HepG2 (cell line): ENCODE measurements around the gene ELF2. TPM values are rescaled to one million over a fixed set of nuclear protein-coding genes. Genes with fewer than 3 reads are reported as not detected.

Source experiments
- AHR ChIP-seq: IDR thresholded peaks from 2 replicates; pipeline ENCODE4 v1.6.1; 2018; ENCODE audit warnings: missing genetic modification reagents, missing compliant biosample characterization
- FOXA3 ChIP-seq: IDR thresholded peaks from 2 replicates; pipeline ENCODE4 v1.6.1; 2016; ENCODE audit warnings: missing genetic modification reagents, missing compliant biosample characterization
- JUNB ChIP-seq: sonication (generic); formaldehyde crosslinking; IDR thresholded peaks from 2 replicates; pipeline ENCODE4 v1.8.0; 2022; ENCODE audit warnings: missing genetic modification reagents, mild to moderate bottlenecking, borderline replicate concordance
- NFIB ChIP-seq: sonication (generic); formaldehyde crosslinking; IDR thresholded peaks from 2 replicates; pipeline ENCODE4 v1.9.0; 2021; ENCODE audit warnings: missing genetic modification reagents, mild to moderate bottlenecking, borderline replicate concordance
- NFKB2 ChIP-seq: sonication (generic); formaldehyde crosslinking; IDR thresholded peaks from 2 replicates; pipeline ENCODE4 v1.4.0; 2020; ENCODE audit warnings: missing genetic modification reagents, borderline replicate concordance
- PHF20 ChIP-seq: sonication (generic); formaldehyde crosslinking; IDR thresholded peaks from 2 replicates; pipeline ENCODE4 v1.5.0; 2020; ENCODE audit warnings: mild to moderate bottlenecking, missing genetic modification reagents
- RNF2 ChIP-seq: fragments of 450-650 bp; conservative IDR thresholded peaks from 2 replicates; pipeline ENCODE4 v1.6.1; 2016; ENCODE audit warnings: low read depth
- RNF219 ChIP-seq: sonication (generic); formaldehyde crosslinking; IDR thresholded peaks from 2 replicates; pipeline ENCODE4 v1.5.0; 2020; ENCODE audit warnings: mild to moderate bottlenecking, missing genetic modification reagents
- ZNF17 ChIP-seq: sonication (generic); formaldehyde crosslinking; IDR thresholded peaks from 2 replicates; pipeline ENCODE4 v1.5.0; 2020; ENCODE audit warnings: mild to moderate bottlenecking, missing genetic modification reagents
- ZNF337 ChIP-seq: sonication (generic); formaldehyde crosslinking; IDR thresholded peaks from 2 replicates; pipeline ENCODE4 v1.5.1; 2020; ENCODE audit warnings: missing genetic modification reagents, low read depth, mild to moderate bottlenecking, borderline replicate concordance
- ZNF776 ChIP-seq: sonication (generic); formaldehyde crosslinking; IDR thresholded peaks from 2 replicates; pipeline ENCODE4 v1.4.0; 2020; ENCODE audit warnings: mild to moderate bottlenecking, missing genetic modification reagents
- polyA plus RNA-seq, 8 experiments: library from polyadenylated mRNA; depleted of rRNA in 3 of 8; stranded (reverse) in 7 of 8; unstranded in 1 of 8; fragments of >200 nt; fragmentation: Illumina TruSeq in 4 of 8; extraction: Trizol in 4 of 8; gene quantifications; 2 replicates each; pipeline versions ENCODE4 v1.2.1 to v1.2.3, GENCODE V29; 2011 to 2016; ENCODE audit warnings: low read depth in 4 of 8, missing spikeins in 1 of 8, mixed read lengths in 1 of 8; ENCODE audit not compliant: insufficient read depth in 1 of 8
- total RNA-seq, 5 experiments: library from RNA; depleted of rRNA; stranded (reverse); fragments of >200 nt; fragmentation: Illumina TruSeq; extraction: Trizol; gene quantifications; 2 replicates each; pipeline ENCODE4 v1.2.3, GENCODE V29; 2016; ENCODE audit warnings: low read depth in 1 of 5
- TF ChIP-seq, protein P1 (sequence below): sonication (generic); formaldehyde crosslinking; IDR thresholded peaks from 2 replicates; pipeline ENCODE4 v1.4.0; 2020; ENCODE audit warnings: mild to moderate bottlenecking, missing genetic modification reagents, borderline replicate concordance
- TF ChIP-seq, protein P2 (sequence below): sonication (generic); formaldehyde crosslinking; IDR thresholded peaks from 2 replicates; pipeline ENCODE4 v1.4.0; 2020; ENCODE audit warnings: missing genetic modification reagents

The ELF2 gene
- total and polyA plus RNA-seq, 2 of the 13 experiments (the other 11 are each of a cell fraction or from before 2014, with no cell fraction given), result 28.6 to 35.4 TPM

GRCh38 chr4:139083956-139084803, 92.8 kb downstream of the ELF2 start (continued):
- TF ChIP-seq, protein P1, sequence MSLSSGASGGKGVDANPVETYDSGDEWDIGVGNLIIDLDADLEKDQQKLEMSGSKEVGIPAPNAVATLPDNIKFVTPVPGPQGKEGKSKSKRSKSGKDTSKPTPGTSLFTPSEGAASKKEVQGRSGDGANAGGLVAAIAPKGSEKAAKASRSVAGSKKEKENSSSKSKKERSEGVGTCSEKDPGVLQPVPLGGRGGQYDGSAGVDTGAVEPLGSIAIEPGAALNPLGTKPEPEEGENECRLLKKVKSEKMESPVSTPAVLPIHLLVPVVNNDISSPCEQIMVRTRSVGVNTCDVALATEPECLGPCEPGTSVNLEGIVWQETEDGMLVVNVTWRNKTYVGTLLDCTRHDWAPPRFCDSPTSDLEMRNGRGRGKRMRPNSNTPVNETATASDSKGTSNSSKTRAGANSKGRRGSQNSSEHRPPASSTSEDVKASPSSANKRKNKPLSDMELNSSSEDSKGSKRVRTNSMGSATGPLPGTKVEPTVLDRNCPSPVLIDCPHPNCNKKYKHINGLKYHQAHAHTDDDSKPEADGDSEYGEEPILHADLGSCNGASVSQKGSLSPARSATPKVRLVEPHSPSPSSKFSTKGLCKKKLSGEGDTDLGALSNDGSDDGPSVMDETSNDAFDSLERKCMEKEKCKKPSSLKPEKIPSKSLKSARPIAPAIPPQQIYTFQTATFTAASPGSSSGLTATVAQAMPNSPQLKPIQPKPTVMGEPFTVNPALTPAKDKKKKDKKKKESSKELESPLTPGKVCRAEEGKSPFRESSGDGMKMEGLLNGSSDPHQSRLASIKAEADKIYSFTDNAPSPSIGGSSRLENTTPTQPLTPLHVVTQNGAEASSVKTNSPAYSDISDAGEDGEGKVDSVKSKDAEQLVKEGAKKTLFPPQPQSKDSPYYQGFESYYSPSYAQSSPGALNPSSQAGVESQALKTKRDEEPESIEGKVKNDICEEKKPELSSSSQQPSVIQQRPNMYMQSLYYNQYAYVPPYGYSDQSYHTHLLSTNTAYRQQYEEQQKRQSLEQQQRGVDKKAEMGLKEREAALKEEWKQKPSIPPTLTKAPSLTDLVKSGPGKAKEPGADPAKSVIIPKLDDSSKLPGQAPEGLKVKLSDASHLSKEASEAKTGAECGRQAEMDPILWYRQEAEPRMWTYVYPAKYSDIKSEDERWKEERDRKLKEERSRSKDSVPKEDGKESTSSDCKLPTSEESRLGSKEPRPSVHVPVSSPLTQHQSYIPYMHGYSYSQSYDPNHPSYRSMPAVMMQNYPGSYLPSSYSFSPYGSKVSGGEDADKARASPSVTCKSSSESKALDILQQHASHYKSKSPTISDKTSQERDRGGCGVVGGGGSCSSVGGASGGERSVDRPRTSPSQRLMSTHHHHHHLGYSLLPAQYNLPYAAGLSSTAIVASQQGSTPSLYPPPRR (CRISPR knock-in tag), result peak; percentile 38
- no peak for TF ChIP-seq RNF2
- TF ChIP-seq NFKB2 (CRISPR knock-in tag), result no peak
- TF ChIP-seq NFIB (CRISPR knock-in tag), result no peak
- TF ChIP-seq RNF219 (CRISPR knock-in tag), result no peak
- 0 out of 2 replicates have a peak, but pooled peaks have one; percentile 51 for TF ChIP-seq ZNF776 (CRISPR knock-in tag)
- no peak for TF ChIP-seq ZNF337
- TF ChIP-seq PHF20 (CRISPR knock-in tag), result peak; percentile 72
- TF ChIP-seq AHR (CRISPR knock-in tag), result no peak
- no peak for TF ChIP-seq ZNF17 (CRISPR knock-in tag)
- 0 out of 2 replicates have a peak, but pooled peaks have one; percentile 3 for TF ChIP-seq FOXA3 (CRISPR knock-in tag)
- TF ChIP-seq JUNB, result peak; percentile 70; the same call in 1 of the 2 replicates
- TF ChIP-seq, protein P2, sequence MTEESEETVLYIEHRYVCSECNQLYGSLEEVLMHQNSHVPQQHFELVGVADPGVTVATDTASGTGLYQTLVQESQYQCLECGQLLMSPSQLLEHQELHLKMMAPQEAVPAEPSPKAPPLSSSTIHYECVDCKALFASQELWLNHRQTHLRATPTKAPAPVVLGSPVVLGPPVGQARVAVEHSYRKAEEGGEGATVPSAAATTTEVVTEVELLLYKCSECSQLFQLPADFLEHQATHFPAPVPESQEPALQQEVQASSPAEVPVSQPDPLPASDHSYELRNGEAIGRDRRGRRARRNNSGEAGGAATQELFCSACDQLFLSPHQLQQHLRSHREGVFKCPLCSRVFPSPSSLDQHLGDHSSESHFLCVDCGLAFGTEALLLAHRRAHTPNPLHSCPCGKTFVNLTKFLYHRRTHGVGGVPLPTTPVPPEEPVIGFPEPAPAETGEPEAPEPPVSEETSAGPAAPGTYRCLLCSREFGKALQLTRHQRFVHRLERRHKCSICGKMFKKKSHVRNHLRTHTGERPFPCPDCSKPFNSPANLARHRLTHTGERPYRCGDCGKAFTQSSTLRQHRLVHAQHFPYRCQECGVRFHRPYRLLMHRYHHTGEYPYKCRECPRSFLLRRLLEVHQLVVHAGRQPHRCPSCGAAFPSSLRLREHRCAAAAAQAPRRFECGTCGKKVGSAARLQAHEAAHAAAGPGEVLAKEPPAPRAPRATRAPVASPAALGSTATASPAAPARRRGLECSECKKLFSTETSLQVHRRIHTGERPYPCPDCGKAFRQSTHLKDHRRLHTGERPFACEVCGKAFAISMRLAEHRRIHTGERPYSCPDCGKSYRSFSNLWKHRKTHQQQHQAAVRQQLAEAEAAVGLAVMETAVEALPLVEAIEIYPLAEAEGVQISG (CRISPR knock-in tag), result peak; percentile 80
